ENCODE measurements around the gene ZMAT2.
"Not testable (repeated sequence)": the region's sequence is repeated elsewhere in the genome, so short reads cannot be mapped to it uniquely, and the experiment has no call there.

Gene ZMAT2

GRCh38 chr5:140721395-140721794 lies 21.1 kb downstream of the ZMAT2 start:
- not testable (repeated sequence) for H3K27ac Mint-ChIP-seq; H3K9me3 Mint-ChIP-seq; H3K4me3 Mint-ChIP-seq; H3K36me3 Mint-ChIP-seq (ENCODE audit: low read depth)
- intact Hi-C loops (cut with micrococcal nuclease): loop anchor here (2.0 kb wide), 1 partner anchor 359 kb away; no protein-coding TSS in a partner anchor
- Mint-ChIP-seq H3K4me1 (ENCODE audit: low read depth) (peaks cover 20% of the 10 kb centered on the region), H3K27me3 (peaks cover 27% of the 10 kb centered on the region)

- Mint-ChIP-seq H3K4me1 (ENCODE audit: low read depth) (peaks cover 9% of the 10 kb centered on the region), H3K9me3 (no peaks in the 10 kb centered on the region), H3K4me3 (no peak overlapping the region), H3K27me3 (peaks cover 43% of the 10 kb centered on the region), H3K27ac (no peak overlapping the region), H3K36me3 (ENCODE audit: low read depth) (no peaks in the 10 kb centered on the region)
- intact Hi-C loops (cut with micrococcal nuclease): no loop called here
Measured at GRCh38 chr5:140725799-140726471, 25.7 kb downstream of the ZMAT2 start.

- no peaks in the 10 kb centered on the region for H3K36me3 Mint-ChIP-seq (ENCODE audit: low read depth)
- no peaks in the 10 kb centered on the region for H3K4me1 Mint-ChIP-seq (ENCODE audit: low read depth)
- H3K9me3 Mint-ChIP-seq: no peaks in the 10 kb centered on the region
- H3K27me3 Mint-ChIP-seq: peaks cover 17% of the 10 kb centered on the region
- H3K4me3 Mint-ChIP-seq: no peak overlapping the region
- intact Hi-C loops (cut with micrococcal nuclease): no loop called here
- H3K27ac Mint-ChIP-seq: no peak overlapping the region
Measured at GRCh38 chr5:140733098-140733497, 32.9 kb downstream of the ZMAT2 start.

GRCh38 chr5:140734354-140734753 lies 34.1 kb downstream of the ZMAT2 start:
- H3K4me1 Mint-ChIP-seq (ENCODE audit: low read depth): no peaks in the 10 kb centered on the region
- H3K4me3 Mint-ChIP-seq: no peak overlapping the region
- no peaks in the 10 kb centered on the region for H3K9me3 Mint-ChIP-seq

GRCh38 chr5:140737486-140737885 lies 37.2 kb downstream of the ZMAT2 start:
- H3K9me3 Mint-ChIP-seq: peaks cover 12% of the 10 kb centered on the region
- H3K4me1 Mint-ChIP-seq (ENCODE audit: low read depth): no peaks in the 10 kb centered on the region
- H3K27ac Mint-ChIP-seq: no peak overlapping the region
- intact Hi-C loops (cut with micrococcal nuclease): no loop called here
- no peaks in the 10 kb centered on the region for H3K36me3 Mint-ChIP-seq (ENCODE audit: low read depth)
- no peak overlapping the region for H3K4me3 Mint-ChIP-seq
- H3K27me3 Mint-ChIP-seq: peaks cover 6% of the 10 kb centered on the region

More at GRCh38 chr5:140734354-140734753, 34.1 kb downstream of the ZMAT2 start:
- Mint-ChIP-seq H3K27ac (no peak overlapping the region), H3K36me3 (ENCODE audit: low read depth) (no peaks in the 10 kb centered on the region), H3K27me3 (peaks cover 11% of the 10 kb centered on the region)
- intact Hi-C loops (cut with micrococcal nuclease): no loop called here

- no peaks in the 10 kb centered on the region for H3K4me1 Mint-ChIP-seq (ENCODE audit: low read depth)
- H3K9me3 Mint-ChIP-seq: peaks cover 41% of the 10 kb centered on the region
- no peak overlapping the region for H3K4me3 Mint-ChIP-seq
- intact Hi-C loops (cut with micrococcal nuclease): no loop called here
- H3K36me3 Mint-ChIP-seq (ENCODE audit: low read depth): no peaks in the 10 kb centered on the region
- no peaks in the 10 kb centered on the region for H3K27me3 Mint-ChIP-seq
- no peak overlapping the region for H3K27ac Mint-ChIP-seq
Measured at GRCh38 chr5:140741967-140742366, 41.7 kb downstream of the ZMAT2 start.

- H3K4me1 Mint-ChIP-seq (ENCODE audit: low read depth): no peaks in the 10 kb centered on the region
- intact Hi-C loops (cut with micrococcal nuclease): no loop called here
- no peaks in the 10 kb centered on the region for H3K27me3 Mint-ChIP-seq
- H3K4me3 Mint-ChIP-seq: no peak overlapping the region
- peaks cover 91% of the 10 kb centered on the region for H3K9me3 Mint-ChIP-seq
- no peaks in the 10 kb centered on the region for H3K36me3 Mint-ChIP-seq (ENCODE audit: low read depth)
- H3K27ac Mint-ChIP-seq: no peak overlapping the region
Measured at GRCh38 chr5:140753561-140753960, 53.3 kb downstream of the ZMAT2 start.
